ENCODE results near the gene PIM3. TPM values are rescaled to one million over a fixed set of nuclear protein-coding genes. Genes with fewer than 3 reads are reported as not detected.

PIM3 gene
- total RNA-seq, 2 experiments from 2014 or later = 224 to 230 TPM

- DNase-seq (peak in 1 of 14 experiments; percentile 8), ATAC-seq (ENCODE audit: poor library complexity) (no peak)
- Histone ChIP-seq H3K9me3 (ENCODE audit: control insufficient read depth in 1 of 2, insufficient read depth in 1 of 2, low read length in 2 of 2) (no peaks in the 10 kb centered on the region), H3K4me3 (ENCODE audit: low read length) (no peak overlapping the region), H3K36me3 (ENCODE audit: insufficient read depth, low read length) (peaks cover 4% of the 10 kb centered on the region), H3K27ac (ENCODE audit: low read depth in 1 of 2, low read length in 2 of 2) (no peak overlapping the region), H3K4me1 (ENCODE audit: insufficient read depth, low read length) (peaks cover 14% of the 10 kb centered on the region), H3K27me3 (ENCODE audit: control insufficient read depth in 1 of 2, insufficient read depth in 2 of 2, low read length in 2 of 2) (no peaks in the 10 kb centered on the region)
- Mint-ChIP-seq H3K9me3 (no peaks in the 10 kb centered on the region), H3K36me3 (ENCODE audit: low read depth) (peaks cover 11% of the 10 kb centered on the region), H3K27me3 (no peaks in the 10 kb centered on the region), H3K4me1 (ENCODE audit: low read depth) (no peaks in the 10 kb centered on the region), H3K27ac (no peak overlapping the region), H3K4me3 (peak overlapping the region; percentile 65)
- ChIA-PET POLR2A (no interaction called here), CTCF (no interaction called here)
- intact Hi-C loops (cut with DNase I, micrococcal nuclease) = no loop called here
- TF ChIP-seq CTCF (IDR thresholded peaks at IDR 0.05) = no peak
Measured at GRCh38 chr22:49956914-49957825, 3.4 kb upstream of the PIM3 start.

GRCh38 chr22:49957826-49958365 is 2.7 kb upstream of the PIM3 start:
- intact Hi-C loops (cut with DNase I, micrococcal nuclease) = loop anchor here in 1 of 2 experiments (2.0 kb wide), 1 partner anchor 35 kb away; no protein-coding TSS in a partner anchor
- POLR2A ChIA-PET = no interaction called here
- H3K9me3 Mint-ChIP-seq = no peaks in the 10 kb centered on the region

More at GRCh38 chr22:49957826-49958365, 2.7 kb upstream of the PIM3 start:
- ATAC-seq (ENCODE audit: poor library complexity) (no peak), DNase-seq (peak in 1 of 14 experiments; percentile 1)
- TF ChIP-seq CTCF (IDR thresholded peaks at IDR 0.05) = no peak
- Histone ChIP-seq H3K4me3 (ENCODE audit: low read length) (no peak overlapping the region), H3K27me3 (ENCODE audit: control insufficient read depth in 1 of 2, insufficient read depth in 2 of 2, low read length in 2 of 2) (no peaks in the 10 kb centered on the region), H3K36me3 (ENCODE audit: insufficient read depth, low read length) (peaks cover 10% of the 10 kb centered on the region), H3K4me1 (ENCODE audit: insufficient read depth, low read length) (peaks cover 20% of the 10 kb centered on the region), H3K9me3 (ENCODE audit: control insufficient read depth in 1 of 2, insufficient read depth in 1 of 2, low read length in 2 of 2) (no peaks in the 10 kb centered on the region), H3K27ac (ENCODE audit: low read depth in 1 of 2, low read length in 2 of 2) (no peak overlapping the region)
- H3K27me3 Mint-ChIP-seq = no peaks in the 10 kb centered on the region
- H3K4me1 Mint-ChIP-seq (ENCODE audit: low read depth) = no peaks in the 10 kb centered on the region
- H3K27ac Mint-ChIP-seq = peak overlapping the region; percentile 85
- peaks cover 17% of the 10 kb centered on the region for H3K36me3 Mint-ChIP-seq (ENCODE audit: low read depth)
- H3K4me3 Mint-ChIP-seq = peak overlapping the region; percentile 60
- CTCF ChIA-PET = no interaction called here
